ENCODE data around the gene SPIN1.

DNA sequence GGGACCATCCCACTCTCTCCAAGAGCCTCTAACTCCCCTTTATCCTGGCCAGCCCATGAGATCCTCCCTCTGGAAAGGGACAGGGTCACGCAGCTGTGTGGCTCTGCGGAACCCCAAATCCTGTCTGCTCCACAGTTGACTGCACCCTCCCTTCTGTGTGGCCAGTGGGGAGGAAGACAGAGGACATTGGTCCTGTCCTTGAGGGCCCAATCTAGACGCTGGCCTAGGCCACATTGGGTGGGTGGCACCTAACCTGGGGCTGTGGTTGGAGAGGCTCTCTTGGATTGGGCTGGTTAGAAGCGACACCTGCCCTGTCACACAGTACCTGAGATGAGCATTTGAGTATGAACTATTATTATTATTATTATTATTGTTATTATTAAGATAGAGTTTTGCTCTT is 134.1 kb downstream of the SPIN1 start:
- TF ChIP-seq, protein P1, sequence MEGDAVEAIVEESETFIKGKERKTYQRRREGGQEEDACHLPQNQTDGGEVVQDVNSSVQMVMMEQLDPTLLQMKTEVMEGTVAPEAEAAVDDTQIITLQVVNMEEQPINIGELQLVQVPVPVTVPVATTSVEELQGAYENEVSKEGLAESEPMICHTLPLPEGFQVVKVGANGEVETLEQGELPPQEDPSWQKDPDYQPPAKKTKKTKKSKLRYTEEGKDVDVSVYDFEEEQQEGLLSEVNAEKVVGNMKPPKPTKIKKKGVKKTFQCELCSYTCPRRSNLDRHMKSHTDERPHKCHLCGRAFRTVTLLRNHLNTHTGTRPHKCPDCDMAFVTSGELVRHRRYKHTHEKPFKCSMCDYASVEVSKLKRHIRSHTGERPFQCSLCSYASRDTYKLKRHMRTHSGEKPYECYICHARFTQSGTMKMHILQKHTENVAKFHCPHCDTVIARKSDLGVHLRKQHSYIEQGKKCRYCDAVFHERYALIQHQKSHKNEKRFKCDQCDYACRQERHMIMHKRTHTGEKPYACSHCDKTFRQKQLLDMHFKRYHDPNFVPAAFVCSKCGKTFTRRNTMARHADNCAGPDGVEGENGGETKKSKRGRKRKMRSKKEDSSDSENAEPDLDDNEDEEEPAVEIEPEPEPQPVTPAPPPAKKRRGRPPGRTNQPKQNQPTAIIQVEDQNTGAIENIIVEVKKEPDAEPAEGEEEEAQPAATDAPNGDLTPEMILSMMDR (IDR thresholded peaks at IDR 0.05) = no peak
- TF ChIP-seq EP300 (IDR thresholded peaks at IDR 0.05) = no peak
- no peak for TF ChIP-seq POLR2A (IDR thresholded peaks at IDR 0.05)

Measured in tibial nerve (tissue), 4 donors.